ENCODE results near the gene DNASE1L1.

DNASE1L1 gene

DNA sequence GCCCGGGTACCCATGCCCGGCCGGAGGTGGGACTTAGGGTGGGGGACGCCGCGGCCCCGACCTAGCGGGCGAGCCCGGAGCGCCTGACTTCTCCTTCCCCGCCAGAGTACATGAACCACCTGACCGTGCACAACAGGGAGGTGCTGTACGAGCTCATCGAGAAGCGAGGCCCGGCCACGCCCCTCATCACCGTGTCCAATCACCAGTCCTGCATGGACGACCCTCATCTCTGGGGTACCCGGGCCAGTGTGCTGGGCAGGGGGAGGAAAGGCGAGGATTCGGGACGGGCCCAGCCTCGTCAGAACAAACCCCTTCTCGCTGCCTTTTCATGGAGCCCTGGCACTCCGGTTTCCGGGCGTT lies 2.9 kb upstream of the DNASE1L1 start:
- Histone ChIP-seq H3K27me3 (replicated peaks; ENCODE audit: control insufficient read depth, insufficient read depth, low read length) (no peaks in the 10 kb centered on the region), H3K36me3 (ENCODE audit: control insufficient read depth, insufficient read depth, low read length) (no peaks in the 10 kb centered on the region; the same call in 1 of the 2 replicates), H3K4me3 (replicated peaks; ENCODE audit: low read depth, low read length) (peak overlapping the region; percentile 75)
- TF ChIP-seq, protein P1, sequence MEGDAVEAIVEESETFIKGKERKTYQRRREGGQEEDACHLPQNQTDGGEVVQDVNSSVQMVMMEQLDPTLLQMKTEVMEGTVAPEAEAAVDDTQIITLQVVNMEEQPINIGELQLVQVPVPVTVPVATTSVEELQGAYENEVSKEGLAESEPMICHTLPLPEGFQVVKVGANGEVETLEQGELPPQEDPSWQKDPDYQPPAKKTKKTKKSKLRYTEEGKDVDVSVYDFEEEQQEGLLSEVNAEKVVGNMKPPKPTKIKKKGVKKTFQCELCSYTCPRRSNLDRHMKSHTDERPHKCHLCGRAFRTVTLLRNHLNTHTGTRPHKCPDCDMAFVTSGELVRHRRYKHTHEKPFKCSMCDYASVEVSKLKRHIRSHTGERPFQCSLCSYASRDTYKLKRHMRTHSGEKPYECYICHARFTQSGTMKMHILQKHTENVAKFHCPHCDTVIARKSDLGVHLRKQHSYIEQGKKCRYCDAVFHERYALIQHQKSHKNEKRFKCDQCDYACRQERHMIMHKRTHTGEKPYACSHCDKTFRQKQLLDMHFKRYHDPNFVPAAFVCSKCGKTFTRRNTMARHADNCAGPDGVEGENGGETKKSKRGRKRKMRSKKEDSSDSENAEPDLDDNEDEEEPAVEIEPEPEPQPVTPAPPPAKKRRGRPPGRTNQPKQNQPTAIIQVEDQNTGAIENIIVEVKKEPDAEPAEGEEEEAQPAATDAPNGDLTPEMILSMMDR (IDR thresholded peaks at IDR 0.05; ENCODE audit: insufficient read depth, low read length, poor library complexity, severe bottlenecking): no peak
- DNase-seq (ENCODE audit: extremely low read depth, insufficient read length): peak; percentile 60

DNA sequence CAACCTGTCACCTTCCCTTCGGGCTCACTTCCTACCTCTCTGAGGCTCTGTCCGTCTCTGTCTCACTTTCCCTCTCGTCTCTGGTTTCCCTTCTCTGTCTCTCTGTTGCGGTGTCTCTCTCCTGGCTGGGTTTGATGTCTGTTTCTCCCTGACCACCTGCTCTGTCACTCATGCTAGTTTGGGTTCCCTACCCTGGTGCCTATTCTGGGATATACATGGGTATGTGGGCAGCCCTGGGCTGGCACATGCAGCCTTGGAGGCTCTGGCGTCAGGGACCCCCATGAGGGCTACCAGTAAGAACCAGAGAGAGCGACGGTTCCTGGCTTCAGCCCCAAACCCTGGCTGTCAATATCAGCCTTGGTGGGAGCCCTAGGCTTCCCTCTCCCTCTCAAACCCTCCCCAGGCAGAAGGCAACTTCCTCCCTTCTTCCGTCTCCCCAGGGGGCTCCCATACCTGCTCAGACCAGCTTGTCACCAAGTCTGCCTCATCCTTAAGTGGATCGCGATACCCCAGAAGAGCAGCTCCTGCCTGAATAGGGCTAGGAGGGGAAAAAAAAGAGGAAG lies 314 bp downstream of the DNASE1L1 start:
- DNase-seq (ENCODE audit: extremely low read depth, insufficient read length): no peak
- H3K27me3 ChIP-seq (replicated peaks; ENCODE audit: control insufficient read depth, insufficient read depth, low read length): no peaks in the 10 kb centered on the region
- H3K4me3 ChIP-seq (replicated peaks; ENCODE audit: low read depth, low read length): peak overlapping the region; percentile 47
- TF ChIP-seq, protein P1 (IDR thresholded peaks at IDR 0.05; ENCODE audit: insufficient read depth, low read length, poor library complexity, severe bottlenecking): no peak
- no peaks in the 10 kb centered on the region for H3K36me3 ChIP-seq (ENCODE audit: control insufficient read depth, insufficient read depth, low read length)

DNA sequence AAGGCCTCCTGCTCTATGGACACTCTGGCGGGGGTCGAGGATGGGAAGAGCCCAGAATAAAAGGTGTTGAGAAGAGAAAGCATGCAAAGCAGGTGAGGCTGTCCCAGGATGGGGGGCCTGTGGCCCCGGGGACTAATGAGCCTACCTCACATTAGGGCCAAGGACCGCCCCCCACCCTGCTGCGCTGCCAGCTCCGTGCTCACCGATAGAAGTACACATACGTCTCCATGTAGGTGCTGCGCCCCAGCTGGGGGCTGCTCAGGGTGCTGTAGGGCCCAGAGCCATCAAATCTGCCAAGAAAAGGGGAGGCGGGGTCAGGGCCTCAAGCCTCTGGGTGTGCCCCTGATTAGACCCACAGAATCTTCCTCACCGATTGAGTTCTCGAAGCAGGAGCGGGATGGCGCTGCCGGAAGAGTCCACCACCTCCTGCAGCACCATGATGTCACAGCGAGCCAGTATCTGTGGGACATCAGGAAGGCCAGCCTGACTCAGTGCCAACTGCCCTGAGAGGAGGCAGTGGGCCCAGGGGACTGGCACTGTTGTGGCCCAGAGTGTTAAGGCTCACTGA lies 4.3 kb downstream of the DNASE1L1 start:
- TF ChIP-seq, protein P1 (IDR thresholded peaks at IDR 0.05; ENCODE audit: insufficient read depth, low read length, poor library complexity, severe bottlenecking): no peak
- Histone ChIP-seq H3K4me3 (replicated peaks; ENCODE audit: low read depth, low read length) (no peak overlapping the region), H3K27me3 (replicated peaks; ENCODE audit: control insufficient read depth, insufficient read depth, low read length) (no peaks in the 10 kb centered on the region), H3K36me3 (ENCODE audit: control insufficient read depth, insufficient read depth, low read length) (peaks cover 4% of the 10 kb centered on the region)
- no peak for DNase-seq (ENCODE audit: extremely low read depth, insufficient read length)

DNA sequence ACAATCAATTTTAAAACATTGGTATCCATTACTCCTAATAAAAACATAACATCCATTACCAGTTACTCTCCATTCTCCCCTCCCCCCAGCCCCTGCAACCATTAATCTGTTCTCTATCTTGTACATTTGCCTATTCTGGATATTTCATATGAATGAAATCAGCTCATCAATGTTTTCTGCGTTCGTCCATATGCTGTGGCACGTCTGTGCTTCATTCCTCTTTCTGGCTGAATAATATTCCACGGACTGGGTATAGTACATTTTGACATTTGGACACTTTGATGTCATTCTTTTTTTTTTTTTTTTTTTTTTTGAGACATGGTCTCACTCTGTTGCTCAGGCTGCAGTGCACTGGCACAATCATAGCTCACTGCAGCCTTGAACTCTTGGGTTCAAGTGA lies 5.2 kb downstream of the DNASE1L1 start:
- TF ChIP-seq, protein P1 (IDR thresholded peaks at IDR 0.05; ENCODE audit: insufficient read depth, low read length, poor library complexity, severe bottlenecking): no peak
- H3K36me3 ChIP-seq (ENCODE audit: control insufficient read depth, insufficient read depth, low read length): peaks cover 11% of the 10 kb centered on the region
- H3K4me3 ChIP-seq (replicated peaks; ENCODE audit: low read depth, low read length): no peak overlapping the region
- no peaks in the 10 kb centered on the region for H3K27me3 ChIP-seq (replicated peaks; ENCODE audit: control insufficient read depth, insufficient read depth, low read length)
- DNase-seq (ENCODE audit: extremely low read depth, insufficient read length): no peak

DNA sequence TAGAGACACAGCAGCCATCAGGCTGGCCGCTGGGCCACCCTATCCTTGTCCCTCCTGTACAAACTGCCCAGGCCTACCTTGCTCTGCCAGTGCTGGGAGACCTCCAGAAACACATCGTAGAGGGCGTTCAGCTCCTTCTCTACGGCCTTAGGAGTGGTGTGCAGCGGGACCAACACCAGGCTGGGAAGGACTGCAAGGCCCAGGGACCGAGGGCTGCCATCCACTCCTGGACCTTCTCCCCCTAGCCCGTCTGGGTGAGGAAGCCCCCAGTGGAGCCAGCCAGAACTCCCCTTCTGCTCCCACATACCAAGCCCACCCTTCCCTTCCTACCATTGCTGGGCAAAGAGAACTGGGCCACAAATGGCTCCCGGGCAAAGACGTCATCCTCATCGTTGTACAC lies 5.9 kb downstream of the DNASE1L1 start:
- H3K27me3 ChIP-seq (replicated peaks; ENCODE audit: control insufficient read depth, insufficient read depth, low read length): no peaks in the 10 kb centered on the region

More for the DNA sequence above, 5.9 kb downstream of the DNASE1L1 start:
- no peak overlapping the region for H3K4me3 ChIP-seq (replicated peaks; ENCODE audit: low read depth, low read length)
- H3K36me3 ChIP-seq (ENCODE audit: control insufficient read depth, insufficient read depth, low read length): peaks cover 11% of the 10 kb centered on the region
- TF ChIP-seq, protein P1 (IDR thresholded peaks at IDR 0.05; ENCODE audit: insufficient read depth, low read length, poor library complexity, severe bottlenecking): no peak
- no peak for DNase-seq (ENCODE audit: extremely low read depth, insufficient read length)

All from GM06990 (cell line).